ENCODE data around the gene SCARF2.

SCARF2 gene

GRCh38 chr22:20397498-20397897 lies 40.1 kb downstream of the SCARF2 start:
- Histone ChIP-seq H3K79me2 (ENCODE audit: low read length) (peaks cover 15% of the 10 kb centered on the region), H3K27me3 (ENCODE audit: low read depth, low read length) (no peaks in the 10 kb centered on the region), H3K9ac (ENCODE audit: low read length) (no peak overlapping the region), H3K4me1 (ENCODE audit: low read length) (peaks cover 18% of the 10 kb centered on the region), H3K4me2 (ENCODE audit: low read length) (no peak overlapping the region), H3K4me3 (ENCODE audit: low read length) (no peak overlapping the region), H4K20me1 (ENCODE audit: insufficient read depth, low read length) (no peaks in the 10 kb centered on the region), H2AFZ (ENCODE audit: low read depth, low read length) (no peak overlapping the region), H3K9me3 (ENCODE audit: insufficient read depth, low read length) (no peaks in the 10 kb centered on the region), H3K27ac (ENCODE audit: low read length) (no peak overlapping the region), H3K36me3 (replicated peaks; ENCODE audit: low read depth, low read length) (peaks cover 6% of the 10 kb centered on the region)
- no peak for TF ChIP-seq CTCF (IDR thresholded peaks at IDR 0.05; ENCODE audit: low read depth, low read length)
- TF ChIP-seq EZH2phosphoT487 (IDR thresholded peaks at IDR 0.05; ENCODE audit: low read depth), result no peak

- Histone ChIP-seq H3K27ac (ENCODE audit: low read length) (no peak overlapping the region), H3K4me3 (ENCODE audit: low read length) (no peak overlapping the region), H3K4me1 (ENCODE audit: low read length) (peaks cover 18% of the 10 kb centered on the region), H4K20me1 (ENCODE audit: insufficient read depth, low read length) (no peaks in the 10 kb centered on the region), H3K4me2 (ENCODE audit: low read length) (no peak overlapping the region), H3K36me3 (replicated peaks; ENCODE audit: low read depth, low read length) (peaks cover 6% of the 10 kb centered on the region), H3K9ac (ENCODE audit: low read length) (no peak overlapping the region), H2AFZ (ENCODE audit: low read depth, low read length) (no peak overlapping the region), H3K79me2 (ENCODE audit: low read length) (peaks cover 15% of the 10 kb centered on the region), H3K9me3 (ENCODE audit: insufficient read depth, low read length) (no peaks in the 10 kb centered on the region), H3K27me3 (ENCODE audit: low read depth, low read length) (no peaks in the 10 kb centered on the region)
- TF ChIP-seq EZH2phosphoT487 (IDR thresholded peaks at IDR 0.05; ENCODE audit: low read depth), result no peak
- TF ChIP-seq CTCF (IDR thresholded peaks at IDR 0.05; ENCODE audit: low read depth, low read length), result no peak
Measured at GRCh38 chr22:20396639-20397038, 41.0 kb downstream of the SCARF2 start.

GRCh38 chr22:20395907-20396287 lies 41.7 kb downstream of the SCARF2 start:
- H4K20me1 ChIP-seq (ENCODE audit: insufficient read depth, low read length), result no peaks in the 10 kb centered on the region
- H3K9ac ChIP-seq (ENCODE audit: low read length), result no peak overlapping the region
- no peak for TF ChIP-seq CTCF (IDR thresholded peaks at IDR 0.05; ENCODE audit: low read depth, low read length)
- no peak overlapping the region for H3K4me3 ChIP-seq (ENCODE audit: low read length)
- H2AFZ ChIP-seq (ENCODE audit: low read depth, low read length), result no peak overlapping the region
- no peaks in the 10 kb centered on the region for H3K27me3 ChIP-seq (ENCODE audit: low read depth, low read length)
- peaks cover 18% of the 10 kb centered on the region for H3K4me1 ChIP-seq (ENCODE audit: low read length)
- no peaks in the 10 kb centered on the region for H3K9me3 ChIP-seq (ENCODE audit: insufficient read depth, low read length)
- peaks cover 15% of the 10 kb centered on the region for H3K79me2 ChIP-seq (ENCODE audit: low read length)
- no peak overlapping the region for H3K4me2 ChIP-seq (ENCODE audit: low read length)
- no peak overlapping the region for H3K27ac ChIP-seq (ENCODE audit: low read length)
- peaks cover 6% of the 10 kb centered on the region for H3K36me3 ChIP-seq (replicated peaks; ENCODE audit: low read depth, low read length)

GRCh38 chr22:20395181-20395906 lies 42.3 kb downstream of the SCARF2 start:
- H3K27ac ChIP-seq (ENCODE audit: low read length), result no peak overlapping the region
- H3K9ac ChIP-seq (ENCODE audit: low read length), result no peak overlapping the region
- no peaks in the 10 kb centered on the region for H3K27me3 ChIP-seq (ENCODE audit: low read depth, low read length)
- H3K4me1 ChIP-seq (ENCODE audit: low read length), result peaks cover 18% of the 10 kb centered on the region
- peaks cover 12% of the 10 kb centered on the region for H3K79me2 ChIP-seq (ENCODE audit: low read length)
- H4K20me1 ChIP-seq (ENCODE audit: insufficient read depth, low read length), result no peaks in the 10 kb centered on the region
- TF ChIP-seq EZH2phosphoT487 (IDR thresholded peaks at IDR 0.05; ENCODE audit: low read depth), result no peak
- peaks cover 6% of the 10 kb centered on the region for H3K36me3 ChIP-seq (replicated peaks; ENCODE audit: low read depth, low read length)
- peak overlapping the region; percentile 99 for H3K4me2 ChIP-seq (ENCODE audit: low read length)
- no peak overlapping the region for H2AFZ ChIP-seq (ENCODE audit: low read depth, low read length)
- no peaks in the 10 kb centered on the region for H3K9me3 ChIP-seq (ENCODE audit: insufficient read depth, low read length)
- peak overlapping the region; percentile 92 for H3K4me3 ChIP-seq (ENCODE audit: low read length)

Data from OCI-LY3 (cell line).